ENCODE results near the gene CEP83. TPM values are rescaled to one million over a fixed set of nuclear protein-coding genes. Genes with fewer than 3 reads are reported as not detected.
A peak's percentile ranks its signal among the peaks of the same experiment; 100 is the strongest.
"Not testable (repeated sequence)": the region's sequence is repeated elsewhere in the genome, so short reads cannot be mapped to it uniquely, and the experiment has no call there.

CEP83 gene
- total RNA-seq, 2 experiments from 2014 or later: 19.0 to 21.5 TPM

DNA sequence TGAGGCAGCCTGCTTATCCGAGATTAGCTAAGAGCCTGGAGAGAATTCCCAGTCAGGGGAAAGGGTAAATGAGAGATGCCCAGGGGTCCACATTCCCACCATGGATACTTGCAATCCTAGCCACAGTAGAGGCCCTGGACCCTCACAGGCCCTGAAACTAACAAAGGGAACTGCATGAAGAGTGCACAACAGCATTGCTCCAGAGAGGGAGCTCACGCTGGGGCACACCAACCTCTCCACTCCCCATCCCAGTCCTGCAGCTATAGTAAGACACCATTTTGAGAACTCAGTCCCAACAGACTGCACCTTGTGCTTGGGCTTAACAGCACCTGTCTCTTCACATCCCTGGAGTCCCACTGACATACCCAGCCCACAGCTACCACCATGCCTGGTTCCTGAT lies 30.5 kb downstream of the CEP83 start:
- no peak overlapping the region for H3K4me3 Mint-ChIP-seq
- peaks cover 57% of the 10 kb centered on the region for H3K36me3 Mint-ChIP-seq (ENCODE audit: low read depth)
- no peak for DNase-seq
- H3K9me3 Mint-ChIP-seq: peaks cover 24% of the 10 kb centered on the region
- peaks cover 34% of the 10 kb centered on the region for H3K4me1 Mint-ChIP-seq (ENCODE audit: low read depth)
- CTCF ChIA-PET: interaction anchor here (1.0 kb wide), 1 partner anchor 289 kb away, joined by 3 read pairs; no protein-coding TSS in a partner anchor
- intact Hi-C loops (cut with micrococcal nuclease): loop anchor here (2.0 kb wide), 3 partner anchors 100 to 280 kb away; partner anchors contain the start of gene PLXNC1
- peak overlapping the region; percentile 28 for H3K27ac Mint-ChIP-seq
- no peaks in the 10 kb centered on the region for H3K27me3 Mint-ChIP-seq (ENCODE audit: low read depth)

GRCh38 chr12:94427501-94428381 lies 31.9 kb downstream of the CEP83 start:
- Mint-ChIP-seq H3K27me3 (ENCODE audit: low read depth) (no peaks in the 10 kb centered on the region), H3K36me3 (ENCODE audit: low read depth) (peaks cover 62% of the 10 kb centered on the region), H3K9me3 (peaks cover 33% of the 10 kb centered on the region), H3K27ac (peak overlapping the region; percentile 63), H3K4me1 (ENCODE audit: low read depth) (peaks cover 34% of the 10 kb centered on the region), H3K4me3 (peak overlapping the region; percentile 28)
- DNase-seq: peak; percentile 45
- intact Hi-C loops (cut with micrococcal nuclease): loop anchor here (1.0 to 2.0 kb wide), 6 partner anchors 30 to 279 kb away; partner anchors contain the start of gene PLXNC1
- CTCF ChIA-PET: interaction anchor here (0.7 kb wide), 1 partner anchor 390 kb away, joined by 4 read pairs; no protein-coding TSS in a partner anchor

DNA sequence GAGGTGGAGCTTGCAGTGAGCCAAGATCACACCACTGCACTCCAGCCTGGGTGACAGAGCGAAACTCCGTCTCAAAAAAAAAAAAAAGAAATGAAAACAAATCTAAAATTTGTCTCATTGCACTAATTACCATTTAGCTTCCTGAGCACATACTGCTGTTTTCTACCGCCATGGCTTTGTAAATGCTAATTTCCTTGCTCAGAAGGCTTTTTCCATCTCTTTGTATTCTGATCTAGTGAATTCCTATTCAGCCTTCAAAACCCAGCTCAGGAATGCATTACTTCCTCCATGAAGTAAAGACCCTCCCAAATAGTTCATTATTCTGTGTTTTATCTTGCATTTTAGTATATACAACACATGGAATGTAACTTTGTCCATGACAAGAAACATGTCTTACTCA lies 33.6 kb downstream of the CEP83 start:
- DNase-seq: no peak
- peaks cover 37% of the 10 kb centered on the region for H3K9me3 Mint-ChIP-seq
- no peak overlapping the region for H3K4me3 Mint-ChIP-seq
- CTCF ChIA-PET: interaction anchor here (1.6 kb wide), 1 partner anchor 291 kb away, joined by 3 read pairs; no protein-coding TSS in a partner anchor
- intact Hi-C loops (cut with micrococcal nuclease): no loop called here
- H3K27ac Mint-ChIP-seq: no peak overlapping the region
- no peaks in the 10 kb centered on the region for H3K27me3 Mint-ChIP-seq (ENCODE audit: low read depth)
- peaks cover 61% of the 10 kb centered on the region for H3K36me3 Mint-ChIP-seq (ENCODE audit: low read depth)
- H3K4me1 Mint-ChIP-seq (ENCODE audit: low read depth): peaks cover 32% of the 10 kb centered on the region

GRCh38 chr12:94424830-94425229 lies 34.8 kb downstream of the CEP83 start:
- CTCF ChIA-PET: interaction anchor here (1.6 kb wide), 1 partner anchor 290 kb away, joined by 3 read pairs; no protein-coding TSS in a partner anchor
- intact Hi-C loops (cut with micrococcal nuclease): not testable (repeated sequence)

DNA sequence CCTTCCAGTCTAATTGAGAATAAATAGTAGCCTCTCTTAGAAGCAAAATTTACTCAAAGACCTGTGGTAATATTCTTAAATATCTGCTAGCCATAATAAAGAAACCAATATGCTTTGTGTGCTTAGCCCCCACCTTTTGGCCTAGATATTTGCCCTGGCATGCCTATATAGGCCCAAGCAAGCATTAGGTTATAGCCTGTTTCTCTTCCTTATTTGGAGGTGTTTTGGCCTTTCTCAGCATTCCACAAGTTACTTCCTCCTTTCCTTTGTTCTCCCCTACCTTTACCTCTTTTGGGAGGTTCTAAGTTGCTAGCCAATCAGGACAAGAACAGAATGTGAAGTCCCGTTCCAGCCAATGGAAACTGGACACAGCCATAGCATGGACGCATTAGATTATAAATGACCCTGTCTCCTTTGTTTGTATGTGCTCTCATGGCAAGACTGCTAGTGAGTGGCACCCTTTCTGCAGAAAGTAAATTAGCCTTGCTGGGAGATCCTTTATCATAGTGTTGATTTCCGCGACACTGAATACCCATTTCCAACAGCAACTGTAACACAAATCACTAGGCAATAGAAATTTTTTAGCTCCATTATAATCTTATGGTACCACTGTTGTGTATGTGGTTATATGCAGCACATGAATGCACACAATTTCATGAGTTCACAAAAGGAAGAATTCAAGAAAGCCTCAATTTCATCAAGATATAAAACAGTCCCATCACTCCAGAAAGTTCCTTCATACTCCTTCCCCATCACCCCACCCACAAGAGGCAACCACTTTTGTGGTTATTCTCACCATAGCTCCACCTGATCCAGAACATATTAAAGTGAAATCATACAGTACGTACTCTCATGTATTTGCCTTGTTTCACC lies 37.6 kb downstream of the CEP83 start:
- intact Hi-C loops (cut with micrococcal nuclease): no loop called here
- peaks cover 36% of the 10 kb centered on the region for H3K9me3 Mint-ChIP-seq
- no peaks in the 10 kb centered on the region for H3K4me1 Mint-ChIP-seq (ENCODE audit: low read depth)
- no peaks in the 10 kb centered on the region for H3K27me3 Mint-ChIP-seq (ENCODE audit: low read depth)
- H3K27ac Mint-ChIP-seq: no peak overlapping the region
- H3K36me3 Mint-ChIP-seq (ENCODE audit: low read depth): peaks cover 58% of the 10 kb centered on the region
- CTCF ChIA-PET: no interaction called here
- H3K4me3 Mint-ChIP-seq: no peak overlapping the region
- DNase-seq: no peak

More at GRCh38 chr12:94424830-94425229, 34.8 kb downstream of the CEP83 start:
- Mint-ChIP-seq H3K36me3 (ENCODE audit: low read depth) (peaks cover 55% of the 10 kb centered on the region), H3K9me3 (peaks cover 29% of the 10 kb centered on the region), H3K4me1 (ENCODE audit: low read depth) (peaks cover 24% of the 10 kb centered on the region)
- DNase-seq; H3K4me3 Mint-ChIP-seq; H3K27me3 Mint-ChIP-seq (ENCODE audit: low read depth); H3K27ac Mint-ChIP-seq: not testable (repeated sequence)

DNA sequence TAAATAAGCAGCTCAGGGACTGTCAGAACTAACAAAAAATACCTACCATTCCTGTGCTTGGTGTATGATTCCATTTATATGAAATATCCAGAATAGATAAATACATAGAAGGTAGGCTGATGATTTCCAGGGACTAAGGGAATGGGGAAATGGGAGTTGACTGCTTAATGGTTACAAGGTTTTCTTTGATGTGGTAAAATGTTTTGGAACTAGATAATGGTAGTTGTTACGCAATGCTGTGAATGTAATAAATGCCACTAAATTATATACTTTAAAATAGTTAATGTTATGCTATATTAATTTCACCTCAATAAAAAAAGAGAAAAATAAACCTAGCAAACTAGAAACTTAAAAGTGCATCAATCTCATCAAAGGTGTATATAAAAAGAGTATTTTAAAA lies 41.1 kb downstream of the CEP83 start:
- no peak overlapping the region for H3K4me3 Mint-ChIP-seq
- no peaks in the 10 kb centered on the region for H3K27me3 Mint-ChIP-seq (ENCODE audit: low read depth)
- no peak for DNase-seq
- no peak overlapping the region for H3K27ac Mint-ChIP-seq
- intact Hi-C loops (cut with micrococcal nuclease): no loop called here
- H3K36me3 Mint-ChIP-seq (ENCODE audit: low read depth): peaks cover 32% of the 10 kb centered on the region
- H3K4me1 Mint-ChIP-seq (ENCODE audit: low read depth): no peaks in the 10 kb centered on the region
- CTCF ChIA-PET: interaction anchor here (1.1 kb wide), 1 partner anchor 15 kb away, joined by 3 read pairs; no protein-coding TSS in a partner anchor
- H3K9me3 Mint-ChIP-seq: peaks cover 27% of the 10 kb centered on the region

DNA sequence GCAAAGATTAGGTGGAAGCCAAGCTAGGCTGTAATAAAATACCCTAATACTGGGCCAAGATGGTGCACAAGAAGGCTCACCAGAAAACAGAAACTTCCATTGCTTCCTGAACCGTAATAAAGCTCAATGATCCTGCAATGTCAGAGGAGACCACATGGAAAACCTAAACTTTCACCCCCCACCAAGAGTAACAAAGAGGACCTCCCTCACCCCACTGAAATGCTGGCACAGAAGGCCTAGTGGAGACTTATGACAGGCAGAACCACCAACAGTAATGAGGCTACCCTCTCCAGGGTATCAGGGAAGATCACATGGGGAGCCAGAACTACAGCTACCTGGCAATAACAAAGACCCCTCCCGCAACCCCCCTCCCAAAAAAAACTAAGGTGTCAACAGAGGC lies 43.1 kb downstream of the CEP83 start:
- no peak overlapping the region for H3K27ac Mint-ChIP-seq
- H3K27me3 Mint-ChIP-seq (ENCODE audit: low read depth): no peaks in the 10 kb centered on the region
- peaks cover 22% of the 10 kb centered on the region for H3K36me3 Mint-ChIP-seq (ENCODE audit: low read depth)
- H3K9me3 Mint-ChIP-seq: peaks cover 14% of the 10 kb centered on the region
- CTCF ChIA-PET: no interaction called here
- no peak overlapping the region for H3K4me3 Mint-ChIP-seq
- H3K4me1 Mint-ChIP-seq (ENCODE audit: low read depth): peaks cover 1% of the 10 kb centered on the region
- no peak for DNase-seq
- intact Hi-C loops (cut with micrococcal nuclease): no loop called here

GRCh38 chr12:94415066-94415465 lies 44.6 kb downstream of the CEP83 start:
- Mint-ChIP-seq H3K4me3 (no peak overlapping the region), H3K27me3 (ENCODE audit: low read depth) (no peaks in the 10 kb centered on the region), H3K27ac (no peak overlapping the region), H3K36me3 (ENCODE audit: low read depth) (peaks cover 22% of the 10 kb centered on the region), H3K9me3 (peaks cover 8% of the 10 kb centered on the region), H3K4me1 (ENCODE audit: low read depth) (peaks cover 2% of the 10 kb centered on the region)
- CTCF ChIA-PET: no interaction called here
- intact Hi-C loops (cut with micrococcal nuclease): no loop called here
- no peak for DNase-seq

DNA sequence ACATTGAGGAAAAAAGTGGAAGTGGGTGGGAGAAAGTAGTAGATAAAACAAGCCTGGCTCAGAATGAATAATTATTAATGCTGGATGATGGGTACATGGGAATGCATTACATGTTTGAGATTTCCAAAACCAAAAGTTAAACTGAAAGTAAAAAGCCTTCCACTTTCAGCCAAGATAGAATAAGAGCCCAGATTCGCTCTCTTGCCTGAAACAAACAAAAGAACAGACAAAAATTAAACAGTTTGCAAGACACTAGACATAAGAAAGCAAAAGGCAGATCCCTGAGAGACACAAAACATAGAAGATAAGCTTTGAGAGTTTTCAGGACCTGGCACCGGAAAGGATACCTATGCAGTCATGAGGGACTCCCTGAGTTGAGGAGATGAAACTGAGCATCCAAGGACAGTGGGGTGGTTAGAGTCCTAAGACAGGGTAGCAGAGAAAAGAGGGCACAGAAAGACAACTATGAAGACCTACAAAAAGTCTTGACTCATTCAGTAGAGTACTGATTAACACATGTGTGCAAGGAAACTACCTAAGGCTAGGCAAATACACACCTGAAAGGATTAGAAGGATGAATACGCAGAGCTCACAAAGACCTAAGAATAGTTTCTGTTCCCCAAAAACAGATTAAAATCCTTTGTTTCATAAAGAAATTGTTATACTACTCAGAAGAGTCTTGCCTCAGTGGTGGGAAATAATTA lies 54.1 kb downstream of the CEP83 start:
- no peaks in the 10 kb centered on the region for H3K27me3 Mint-ChIP-seq (ENCODE audit: low read depth)
- CTCF ChIA-PET: interaction anchor here (0.6 to 1.7 kb wide), 3 partner anchors 25 to 1022 kb away, joined by 3 to 5 read pairs (median 4); no protein-coding TSS in a partner anchor
- H3K9me3 Mint-ChIP-seq: peaks cover under 1% of the 10 kb centered on the region
- intact Hi-C loops (cut with micrococcal nuclease): no loop called here
- no peak overlapping the region for H3K4me3 Mint-ChIP-seq
- H3K27ac Mint-ChIP-seq: peak overlapping the region; percentile 56
- H3K36me3 Mint-ChIP-seq (ENCODE audit: low read depth): peaks cover 31% of the 10 kb centered on the region
- no peak for DNase-seq
- peaks cover 15% of the 10 kb centered on the region for H3K4me1 Mint-ChIP-seq (ENCODE audit: low read depth)

- DNase-seq: no peak
- H3K36me3 Mint-ChIP-seq (ENCODE audit: low read depth): peaks cover 37% of the 10 kb centered on the region
- no peak overlapping the region for H3K27ac Mint-ChIP-seq
- intact Hi-C loops (cut with micrococcal nuclease): no loop called here
- CTCF ChIA-PET: interaction anchor here (1.7 kb wide), 1 partner anchor 25 kb away, joined by 5 read pairs; no protein-coding TSS in a partner anchor
- H3K4me1 Mint-ChIP-seq (ENCODE audit: low read depth): peaks cover 15% of the 10 kb centered on the region
- no peak overlapping the region for H3K4me3 Mint-ChIP-seq
- H3K27me3 Mint-ChIP-seq (ENCODE audit: low read depth): no peaks in the 10 kb centered on the region
- H3K9me3 Mint-ChIP-seq: peaks cover 3% of the 10 kb centered on the region
These were observed 54.8 kb downstream of the CEP83 start for GRCh38 chr12:94404854-94405253.

DNA sequence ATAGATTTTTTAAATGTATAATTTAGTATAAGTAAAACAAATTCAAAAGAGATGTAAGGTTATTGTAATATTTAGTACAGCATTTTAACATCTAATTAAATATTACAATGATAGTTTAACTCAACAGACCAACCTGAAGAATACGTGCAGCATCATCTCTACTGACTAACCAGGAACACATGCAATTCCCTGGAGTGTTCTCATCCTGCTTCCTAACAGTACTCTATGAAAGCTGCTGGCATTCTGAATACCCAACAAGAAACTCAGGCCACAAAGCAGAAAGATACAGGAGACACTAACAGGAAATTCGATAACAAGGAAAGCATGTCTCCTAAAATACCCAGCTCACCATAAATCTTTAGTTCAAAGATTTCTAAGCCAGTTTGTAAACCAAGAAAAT lies 58.3 kb downstream of the CEP83 start:
- Mint-ChIP-seq H3K9me3 (peaks cover 13% of the 10 kb centered on the region), H3K4me1 (ENCODE audit: low read depth) (peaks cover 14% of the 10 kb centered on the region), H3K27me3 (ENCODE audit: low read depth) (no peaks in the 10 kb centered on the region), H3K4me3 (no peak overlapping the region), H3K27ac (no peak overlapping the region), H3K36me3 (ENCODE audit: low read depth) (peaks cover 58% of the 10 kb centered on the region)
- CTCF ChIA-PET: no interaction called here
- intact Hi-C loops (cut with micrococcal nuclease): no loop called here
- DNase-seq: no peak
